GM18499 (cell line): ENCODE data around the gene CNTLN.
"Not testable (repeated sequence)": the region's sequence is repeated elsewhere in the genome, so short reads cannot be mapped to it uniquely, and the experiment has no call there.

Experiments used
- ATAC-seq: cut with Tn5 transposase; IDR thresholded peaks from one replicate; pipeline ENCODE4 v1.9.1; 2021; ENCODE audit warnings: moderate number of reproducible peaks; ENCODE audit not compliant: insufficient read depth, unreplicated experiment

Gene CNTLN

GRCh38 chr9:17177496-17177895, 42.7 kb downstream of the CNTLN start:
- ATAC-seq, result not testable (repeated sequence)

GRCh38 chr9:17185481-17186029, 50.7 kb downstream of the CNTLN start:
- no peak for ATAC-seq

GRCh38 chr9:17191082-17191481, 56.2 kb downstream of the CNTLN start:
- no peak for ATAC-seq

GRCh38 chr9:17204611-17205152, 69.8 kb downstream of the CNTLN start:
- ATAC-seq, result no peak

DNA sequence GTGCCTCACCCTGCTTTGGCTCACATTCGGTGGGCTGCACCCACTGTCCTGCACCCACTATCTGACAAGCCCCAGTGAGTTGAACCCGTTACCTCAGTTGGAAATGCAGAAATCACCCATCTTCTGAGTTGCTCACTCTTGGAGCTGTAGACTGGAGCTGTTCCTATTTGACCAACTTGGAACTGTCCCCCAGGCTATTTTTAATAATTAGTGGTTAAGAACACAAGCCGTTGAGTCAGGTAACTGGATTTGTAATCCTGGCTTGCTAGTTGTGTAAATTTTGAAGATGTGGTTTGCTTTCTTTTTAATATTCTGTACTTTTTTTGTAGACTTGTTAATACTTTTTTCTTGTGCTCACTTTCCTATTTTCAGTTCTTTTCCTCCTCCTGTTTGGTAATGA, 81.2 kb downstream of the CNTLN start:
- ATAC-seq, result no peak

DNA sequence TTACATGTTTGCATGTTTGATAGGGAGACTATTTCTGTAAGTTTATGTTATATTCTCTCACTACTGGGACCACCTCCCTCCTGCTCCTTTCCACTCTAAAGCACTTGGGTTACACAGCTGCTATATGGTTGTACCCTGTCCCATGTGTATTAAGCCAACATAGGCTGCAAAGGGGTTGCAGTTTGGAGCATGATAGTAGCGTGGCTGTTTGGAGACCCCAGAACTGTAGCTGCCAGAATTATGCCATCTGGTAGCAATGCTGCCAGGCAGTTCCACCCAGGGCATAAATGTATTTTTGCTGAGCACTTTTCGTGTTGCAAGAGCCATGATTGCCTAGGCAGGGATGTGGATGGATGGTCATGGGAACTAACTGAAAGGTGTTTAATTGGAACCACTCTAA, 81.8 kb downstream of the CNTLN start:
- ATAC-seq, result no peak

DNA sequence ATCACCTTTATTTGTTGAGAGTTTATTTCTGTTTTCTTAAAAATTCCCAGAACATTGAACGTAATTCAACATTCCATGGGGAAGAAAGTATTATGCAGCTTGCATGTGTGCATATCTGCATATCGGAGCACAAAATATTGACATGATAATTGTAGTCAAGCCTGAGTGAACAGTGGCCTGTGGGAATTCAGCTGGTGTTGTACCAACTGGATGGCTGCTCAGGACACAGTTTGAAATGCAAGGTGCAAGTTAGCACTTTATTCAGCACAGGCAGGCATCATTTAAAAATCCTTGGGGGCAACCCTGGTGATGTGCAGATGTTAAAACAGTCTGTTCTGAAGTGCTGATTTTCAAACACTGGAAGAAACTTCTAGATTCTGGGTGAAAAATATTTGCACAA, 82.4 kb downstream of the CNTLN start:
- no peak for ATAC-seq

GRCh38 chr9:17219261-17219660, 84.4 kb downstream of the CNTLN start:
- ATAC-seq, result no peak

GRCh38 chr9:17222932-17223331, 88.1 kb downstream of the CNTLN start:
- no peak for ATAC-seq

DNA sequence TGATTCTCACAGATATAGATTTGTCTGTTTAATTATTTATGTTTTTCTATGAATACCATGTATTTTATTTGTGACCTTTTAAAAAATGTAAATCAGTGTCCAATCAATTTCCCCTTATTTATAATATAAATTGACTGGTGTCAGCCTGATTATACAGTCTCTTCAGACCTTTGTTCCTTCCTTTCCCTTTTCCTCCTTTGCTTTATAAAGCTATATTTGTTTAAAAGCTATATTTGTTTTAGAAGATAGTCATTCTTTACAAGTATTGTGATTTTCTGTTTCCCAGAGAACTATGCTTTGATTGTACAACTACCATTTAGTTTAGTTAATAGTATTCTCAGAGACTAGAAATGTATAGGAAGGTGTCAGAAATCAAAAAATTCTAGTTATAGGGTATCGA, 90.6 kb downstream of the CNTLN start:
- no peak for ATAC-seq

DNA sequence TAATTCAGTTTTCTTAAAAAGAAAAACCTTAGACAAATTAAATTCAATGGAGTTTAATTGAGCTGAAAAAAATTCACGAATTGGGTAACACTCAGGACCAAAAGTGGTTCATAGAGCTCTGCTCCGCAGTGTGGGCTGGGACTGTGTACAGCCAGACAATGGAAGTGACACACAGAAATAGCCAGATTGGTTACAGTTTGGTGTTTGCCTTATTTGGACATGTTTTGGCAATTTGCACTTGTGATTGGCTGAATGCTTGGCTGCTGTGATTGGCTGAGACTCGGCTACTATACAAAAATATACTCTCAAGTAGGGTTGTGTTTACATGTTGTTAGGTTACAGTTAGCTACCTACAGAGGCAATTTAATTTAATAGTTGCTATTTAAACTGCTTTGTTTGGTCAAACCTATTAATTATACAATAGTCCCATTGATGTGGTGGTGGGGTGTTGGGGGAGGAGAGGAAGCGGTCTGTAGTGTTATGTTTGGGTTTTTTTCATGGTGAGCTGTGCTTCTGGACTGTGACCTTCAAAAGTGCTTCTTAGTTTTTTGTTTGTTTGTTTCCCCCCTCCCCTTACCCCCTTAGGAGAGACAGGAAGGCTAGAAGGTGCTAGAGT, 95.2 kb downstream of the CNTLN start:
- no peak for ATAC-seq

GRCh38 chr9:17230646-17231045, 95.8 kb downstream of the CNTLN start:
- no peak for ATAC-seq

DNA sequence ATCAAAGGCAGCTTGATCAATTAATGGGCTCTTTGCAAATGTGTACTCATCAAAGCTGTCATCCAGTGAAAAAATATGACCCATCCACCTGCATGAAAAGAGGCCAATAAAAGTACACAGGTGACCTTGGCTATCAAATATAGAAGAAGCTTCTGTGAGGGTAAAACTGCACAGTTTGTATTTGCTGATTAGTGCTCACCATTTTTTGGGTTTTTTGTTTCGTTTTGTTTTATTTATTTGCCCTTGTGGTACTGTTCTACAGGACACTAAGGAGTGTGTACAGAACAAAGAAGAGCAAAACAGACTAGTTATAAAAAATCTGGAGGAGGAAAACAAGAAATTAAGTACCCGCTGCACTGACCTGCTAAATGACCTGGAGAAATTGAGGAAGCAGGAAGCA, 101.3 kb downstream of the CNTLN start:
- no peak for ATAC-seq

DNA sequence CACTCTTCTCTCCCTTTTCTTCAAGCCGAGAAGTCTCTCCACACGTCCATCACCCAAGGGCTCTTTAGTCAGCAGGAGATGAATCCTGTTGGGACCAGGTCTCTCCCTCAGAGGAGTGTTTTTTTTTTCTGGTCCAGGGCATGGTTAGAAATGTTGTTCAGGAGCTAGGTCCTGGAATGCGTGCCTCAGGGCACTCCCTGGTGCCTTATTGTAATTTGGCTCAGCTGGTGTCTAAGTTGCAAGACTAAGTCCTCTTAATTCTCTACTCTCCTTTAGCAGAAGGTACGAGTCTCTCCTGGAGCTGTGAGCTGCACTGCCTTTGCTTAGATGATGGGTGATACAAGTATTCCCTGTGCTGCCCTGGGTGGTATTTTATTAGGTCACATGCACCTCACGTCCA, 111.9 kb downstream of the CNTLN start:
- ATAC-seq, result no peak

- ATAC-seq, result no peak
Measured at GRCh38 chr9:17251100-17251499, 116.3 kb downstream of the CNTLN start.

DNA sequence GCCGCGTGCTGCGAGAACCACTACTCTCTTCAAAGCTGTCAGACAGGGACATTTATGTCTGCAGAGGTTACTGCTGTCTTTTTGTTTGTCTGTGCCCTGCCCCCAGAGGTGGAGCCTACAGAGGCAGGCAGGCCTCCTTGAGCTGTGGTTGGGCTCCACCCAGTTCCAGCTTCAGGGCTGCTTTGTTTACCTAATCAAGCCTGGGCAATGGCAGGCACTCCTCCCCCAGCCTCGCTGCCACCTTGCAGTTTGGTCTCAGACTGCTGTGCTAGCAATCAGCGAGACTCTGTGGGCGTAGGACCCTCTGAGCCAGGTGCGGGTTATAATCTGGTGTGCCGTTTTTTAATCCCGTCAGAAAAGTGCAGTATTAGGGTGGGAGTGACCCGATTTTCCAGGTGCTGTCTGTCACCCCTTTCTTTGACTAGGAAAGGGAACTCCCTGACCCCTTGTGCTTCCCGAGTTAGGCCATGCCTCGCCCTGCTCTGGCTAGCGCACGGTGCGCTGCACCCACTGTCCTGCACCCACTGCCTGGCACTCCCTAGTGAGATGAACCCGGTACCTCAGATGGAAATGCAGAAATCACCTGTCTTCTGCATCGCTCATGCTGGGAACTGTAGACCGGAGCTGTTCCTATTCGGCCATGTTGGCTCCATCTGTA, 133.8 kb downstream of the CNTLN start:
- ATAC-seq, result not testable (repeated sequence)

GRCh38 chr9:17269799-17270198, 135.0 kb downstream of the CNTLN start:
- no peak for ATAC-seq

DNA sequence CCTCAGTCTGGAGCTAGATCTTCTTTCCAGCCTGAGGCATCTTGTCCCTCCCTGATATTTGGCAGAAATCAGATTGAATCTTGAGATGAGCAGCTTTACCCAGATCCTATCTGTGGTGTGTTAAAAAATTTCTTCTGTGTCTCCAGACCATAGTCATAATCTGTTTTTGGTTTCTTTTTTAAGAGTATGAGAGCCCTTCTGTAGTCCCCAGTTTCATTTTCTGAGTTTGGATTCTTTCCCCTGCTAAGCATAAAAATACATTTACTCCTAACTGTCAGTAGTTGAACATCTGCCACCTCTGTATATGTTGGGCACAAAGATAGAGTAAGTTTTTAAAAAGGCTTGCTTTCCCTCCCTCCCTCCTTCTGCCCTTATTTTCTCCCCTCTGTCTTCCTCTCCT, 137.7 kb downstream of the CNTLN start:
- ATAC-seq, result no peak

GRCh38 chr9:17280350-17281012, 145.6 kb downstream of the CNTLN start:
- no peak for ATAC-seq

GRCh38 chr9:17290673-17291072, 155.8 kb downstream of the CNTLN start:
- not testable (repeated sequence) for ATAC-seq

DNA sequence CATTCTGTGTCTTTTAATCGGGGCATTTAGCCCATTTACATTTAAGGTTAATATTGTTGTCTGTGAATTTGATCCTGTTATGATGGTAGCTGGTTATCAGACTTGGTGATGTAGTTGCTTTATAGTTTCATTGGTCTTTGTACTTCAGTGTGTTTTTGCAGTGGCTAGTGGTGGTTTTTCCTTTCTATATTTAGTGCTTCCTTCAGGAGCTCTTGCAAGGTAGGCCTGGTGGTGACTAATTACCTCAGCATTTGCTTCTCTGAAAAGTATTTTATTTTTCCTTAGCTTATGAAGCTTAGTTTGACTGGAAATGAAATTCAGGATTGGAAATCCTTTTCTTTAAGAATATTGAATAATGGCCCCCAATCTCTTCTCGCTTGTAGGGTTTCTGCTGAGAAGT, 156.9 kb downstream of the CNTLN start:
- no peak for ATAC-seq
